ENCODE results near the gene REG3A. TPM values are rescaled to one million over a fixed set of nuclear protein-coding genes. Genes with fewer than 3 reads are reported as not detected.

Gene REG3A
- total RNA-seq: not detected in 2 replicates

GRCh38 chr2:79159653-79160052 lies at the start of gene REG3A:
REG3A (minus strand) TSS chr2:79159753; CDS start chr2:79159405, 348 bp downstream.

GRCh38 chr2:79120194-79120713 lies 39.3 kb downstream of the REG3A start, which contains the start of gene REG1A:
REG1A (plus strand) TSS chr2:79120488; CDS start chr2:79120862, 374 bp downstream.

Other genes starting within 250 kb of the REG3A start
- gene REG3G, start 134.1 kb downstream of the REG3A start, total RNA-seq: not detected in 2 replicates
- not detected in 2 replicates for gene REG1B, start 71.8 kb downstream of the REG3A start, total RNA-seq
- gene REG1A, start 39.3 kb downstream of the REG3A start, total RNA-seq: not detected in 2 replicates

Measured in placental pericyte (primary cell).